Panc1 (cell line): ENCODE results near the gene CCDC85A.

Source experiments
- CTCF ChIP-seq: fragments of 450-650 bp; IDR thresholded peaks from 2 replicates; pipeline ENCODE4 v1.5.1; 2017; ENCODE audit warnings: mild to moderate bottlenecking
- POLR2AphosphoS5 ChIP-seq: IDR thresholded peaks from 2 replicates; pipeline ENCODE4 v1.6.1; 2012; ENCODE audit warnings: mild to moderate bottlenecking, low read depth, low read length, moderate library complexity
- REST ChIP-seq, 2 experiments: IDR thresholded peaks; 2 replicates each; pipeline ENCODE4 v1.6.1; 2011 to 2012; ENCODE audit warnings: low read depth in 2 of 2, control low read depth in 1 of 2, low read length in 1 of 2, mild to moderate bottlenecking in 1 of 2, moderate library complexity in 1 of 2; ENCODE audit not compliant: insufficient read depth in 1 of 2

- no peak for TF ChIP-seq POLR2AphosphoS5
- TF ChIP-seq CTCF = no peak
- TF ChIP-seq REST (IDR thresholded peaks at IDR 0.05; ENCODE audit: insufficient read depth in 1 of 2, low read depth in 2 of 2, low read length in 1 of 2) = no peak
These were observed 153.6 kb downstream of the CCDC85A start for GRCh38 chr2:56337342-56337741.
